GM12878 (cell line): Measurements from ENCODE around the gene XRCC4. TPM values are rescaled to one million over a fixed set of nuclear protein-coding genes. Genes with fewer than 3 reads are reported as not detected.

ENCODE experiments used
- ATAC-seq: fragments of 200-7000 bp; cut with Tn5 transposase; 3 replicates; pipeline ENCODE4 v1.9.1; 2020; ENCODE audit warnings: mild to moderate bottlenecking, moderate library complexity
- BruUV-seq: library from RNA; stranded (reverse); fragments of 400-500 nt; replicated peaks from 2 replicates; lab custom pipeline; 2021; lab: Mats Ljungman, UMichigan
- CTCF ChIA-PET: fragments of 300-600 bp; sonication (Branson Sonifier 250); formaldehyde crosslinking; extraction: SDS; loops from one replicate; lab custom pipeline; 2021; ENCODE audit warnings: inconsistent platforms; lab: Yijun Ruan, JAX
- POLR2A ChIA-PET: fragments of 350-600 bp; formaldehyde crosslinking; extraction: SDS; loops from one replicate; lab custom pipeline; 2021; ENCODE audit warnings: inconsistent platforms; lab: Charles Lee
- RAD21 ChIA-PET: fragments of 300-600 bp; sonication (Branson Sonifier 250); formaldehyde crosslinking; loops from one replicate; lab custom pipeline; 2023; ENCODE audit warnings: antibody characterized with exemption; ENCODE audit not compliant: unreplicated experiment; lab: Charles Lee
- SMC1A ChIA-PET: fragments of 300-600 bp; sonication (Branson Sonifier 250); formaldehyde crosslinking; loops from one replicate; lab custom pipeline; 2023; ENCODE audit not compliant: unreplicated experiment, uncharacterized antibody; lab: Charles Lee
- DNase-seq: peaks from one replicate; pipeline ENCODE4 v3.0.0-alpha.2; 2011; ENCODE audit warnings: low read depth, low spot score
- FAIRE-seq: peaks from 3 replicates; lab custom pipeline; 2011; peaks lifted over from hg19 to GRCh38; lab: Jason Lieb, UNC
- H2AFZ ChIP-seq: 2 replicates; pipeline ENCODE4 v1.6.0; 2011; ENCODE audit warnings: low read depth, low read length, control low read depth; ENCODE audit not compliant: control insufficient read depth
- H3K27ac ChIP-seq: 2 replicates; pipeline ENCODE4 v1.5.1; 2011; ENCODE audit warnings: control low read depth; ENCODE audit not compliant: control insufficient read depth, insufficient read depth
- H3K27me3 ChIP-seq, 2 experiments: replicated peaks in 1 of 2; 2 replicates each; pipeline versions ENCODE4 v1.6.0 to v1.6.1; 2011; ENCODE audit warnings: low read length in 1 of 2; ENCODE audit not compliant: control insufficient read depth in 2 of 2, insufficient read depth in 2 of 2
- H3K36me3 ChIP-seq, 2 experiments: 2 replicates each; pipeline ENCODE4 v1.5.1; 2011; ENCODE audit warnings: low read length in 1 of 2; ENCODE audit not compliant: control insufficient read depth in 2 of 2, insufficient read depth in 2 of 2
- H3K4me1 ChIP-seq: 2 replicates; pipeline ENCODE4 v1.6.1; 2011; ENCODE audit warnings: mild to moderate bottlenecking, low read length, moderate library complexity, mixed read lengths; ENCODE audit not compliant: control insufficient read depth, insufficient read depth
- H3K4me2 ChIP-seq: 2 replicates; pipeline ENCODE4 v1.6.0; 2011; ENCODE audit warnings: control low read depth; ENCODE audit not compliant: control insufficient read depth, insufficient read depth
- H3K4me3 ChIP-seq: fragments of 200-600 bp; sonication (generic); 2 replicates; pipeline ENCODE4 v1.5.1; 2016
- H3K79me2 ChIP-seq: 2 replicates; pipeline ENCODE4 v1.6.0; 2011; ENCODE audit warnings: low read length; ENCODE audit not compliant: control insufficient read depth, insufficient read depth
- H3K9ac ChIP-seq: 2 replicates; pipeline ENCODE4 v1.8.0; 2011; ENCODE audit warnings: low read length, control low read depth, mixed read lengths; ENCODE audit not compliant: control insufficient read depth, insufficient read depth
- H3K9me3 ChIP-seq: replicated peaks from 3 replicates; pipeline ENCODE4 v1.5.1; 2011; ENCODE audit warnings: mild to moderate bottlenecking, low read length; ENCODE audit not compliant: control insufficient read depth, insufficient read depth
- H4K20me1 ChIP-seq: 2 replicates; pipeline ENCODE4 v1.6.0; 2011; ENCODE audit not compliant: control insufficient read depth, insufficient read depth
- BACH1 ChIP-seq: fragments of 450-650 bp; IDR thresholded peaks from 2 replicates; pipeline ENCODE4 v1.6.1; 2017; ENCODE audit warnings: mild to moderate bottlenecking, borderline replicate concordance
- BCLAF1 ChIP-seq: fragments of 450-650 bp; IDR thresholded peaks from 2 replicates; pipeline ENCODE4 v1.6.1; 2017; ENCODE audit warnings: antibody characterized with exemption, mild to moderate bottlenecking, moderate library complexity
- CEBPZ ChIP-seq: fragments of 150-350 bp; IDR thresholded peaks from 2 replicates; pipeline ENCODE4 v1.6.1; 2016; ENCODE audit warnings: low read depth, low read length
- CREB1 ChIP-seq: IDR thresholded peaks from 2 replicates; pipeline ENCODE4 v1.6.1; 2012; ENCODE audit warnings: low read depth, mild to moderate bottlenecking, inconsistent platforms
- EGR1 ChIP-seq, 2 experiments: IDR thresholded peaks; 1 replicate in 1 of 2; 2 replicates in 1 of 2; pipeline ENCODE4 v1.6.1; 2011 to 2012; ENCODE audit warnings: low read depth in 2 of 2, low read length in 2 of 2, borderline replicate concordance in 1 of 2, mild to moderate bottlenecking in 1 of 2, moderate library complexity in 1 of 2
- ESRRA ChIP-seq: IDR thresholded peaks from 2 replicates; pipeline ENCODE4 v1.6.1; 2012; ENCODE audit warnings: mild to moderate bottlenecking, low read length, improper control_type of control experiment
- ETV6 ChIP-seq, 2 experiments: fragments of 450-650 bp in 1 of 2; IDR thresholded peaks in 1 of 2; conservative IDR thresholded peaks in 1 of 2; 2 replicates each; pipeline ENCODE4 v1.6.1; 2014; ENCODE audit warnings: antibody characterized with exemption in 1 of 2, borderline replicate concordance in 1 of 2, low read depth in 1 of 2, mild to moderate bottlenecking in 1 of 2, moderate library complexity in 1 of 2
- FOS ChIP-seq: IDR thresholded peaks from 3 replicates; pipeline ENCODE4 v1.6.1; 2011; ENCODE audit warnings: borderline replicate concordance; ENCODE audit not compliant: insufficient read length; ENCODE audit errors: extremely low read depth
- JUNB ChIP-seq: IDR thresholded peaks from 2 replicates; pipeline ENCODE4 v1.6.1; 2016; ENCODE audit warnings: antibody characterized with exemption, mild to moderate bottlenecking
- NR2F1 ChIP-seq: fragments of 450-650 bp; conservative IDR thresholded peaks from 2 replicates; pipeline ENCODE4 v1.6.1; 2017; ENCODE audit warnings: mild to moderate bottlenecking
- POLR2A ChIP-seq: IDR thresholded peaks from 2 replicates; pipeline ENCODE4 v1.6.1; 2011; ENCODE audit warnings: low read depth, mild to moderate bottlenecking, low read length
- RB1 ChIP-seq: fragments of 450-650 bp; formaldehyde crosslinking; IDR thresholded peaks from 2 replicates; pipeline ENCODE4 v1.6.1; 2017; ENCODE audit warnings: mild to moderate bottlenecking, borderline replicate concordance
- RCOR1 ChIP-seq: conservative IDR thresholded peaks from 2 replicates; pipeline ENCODE4 v1.6.1; 2012; ENCODE audit warnings: low read depth, low read length, improper control_type of control experiment
- RELA ChIP-seq: fragments of 450-650 bp; IDR thresholded peaks from 2 replicates; pipeline ENCODE4 v1.8.0; 2014; ENCODE audit warnings: borderline replicate concordance; ENCODE audit not compliant: partially characterized antibody
- SMAD1 ChIP-seq: fragments of 450-650 bp; IDR thresholded peaks from 2 replicates; pipeline ENCODE4 v1.6.1; 2018; ENCODE audit warnings: mild to moderate bottlenecking, low read depth; ENCODE audit not compliant: partially characterized antibody
- TAF1 ChIP-seq: IDR thresholded peaks from 2 replicates; pipeline ENCODE4 v1.6.1; 2011; ENCODE audit warnings: mild to moderate bottlenecking, low read depth, low read length, borderline replicate concordance
- TCF3 ChIP-seq: IDR thresholded peaks from 2 replicates; pipeline ENCODE4 v1.6.1; 2012; ENCODE audit warnings: low read depth, mild to moderate bottlenecking, low read length, borderline replicate concordance; ENCODE audit not compliant: insufficient read depth
- WRNIP1 ChIP-seq: IDR thresholded peaks from 2 replicates; pipeline ENCODE4 v1.6.1; 2011; ENCODE audit warnings: low read depth, low read length, improper control_type of control experiment, borderline replicate concordance
- ZBED1 ChIP-seq: IDR thresholded peaks from 2 replicates; pipeline ENCODE4 v1.6.1; 2016; ENCODE audit warnings: borderline replicate concordance
- WGBS: methylation state at CpG from one replicate; pipeline ENCODE4 v1.1.6; 2016; ENCODE audit warnings: low lambda C conversion rate; ENCODE audit not compliant: insufficient replicate concordance, insufficient coverage; ENCODE audit errors: missing lambda C conversion rate; 5-methylcytosine and 5-hydroxymethylcytosine counted together
- in situ Hi-C: fragments of 300-500 bp; cut with MboI; formaldehyde crosslinking; loops from 9 replicates; pipeline ENCODE4 v1.14.3; 2018; ENCODE audit warnings: mixed read lengths
- intact Hi-C: fragments of 100-400 bp; cut with micrococcal nuclease; formaldehyde crosslinking; loops from one replicate; pipeline ENCODE4 v1.14.2; 2022; ENCODE audit not compliant: unreplicated experiment
- polyA plus RNA-seq, 11 experiments: library from polyadenylated mRNA; depleted of rRNA in 4 of 11; unstranded in 6 of 11; stranded (reverse) in 5 of 11; fragments of >200 nt; fragmentation: Nextera tagmentation in 4 of 11; fragmentation: Illumina TruSeq in 1 of 11; extraction: Ambion mirVana in 4 of 11; extraction: Trizol in 1 of 11; gene quantifications; 1 replicate in 1 of 11; 2 replicates in 10 of 11; pipeline versions ENCODE4 v1.2.1 to v1.2.3, GENCODE V29; 2011 to 2016; ENCODE audit warnings: inconsistent platforms in 2 of 11, missing spikeins in 2 of 11, low read depth in 1 of 11
- total RNA-seq, 4 experiments: library from RNA; depleted of rRNA in 3 of 4; stranded (reverse); fragments of >200 nt in 3 of 4; fragmentation: Illumina TruSeq in 1 of 4; extraction: Trizol in 1 of 4; gene quantifications; 2 replicates each; pipeline versions ENCODE4 v1.2.1 to v1.2.3, GENCODE V29; 2013 to 2021

Gene XRCC4
- total and polyA plus RNA-seq, 10 of the 15 experiments (the other 5 are each of a cell fraction or from before 2014, with no cell fraction given), result 12.1 to 53.6 (median 25.8) TPM

- Histone ChIP-seq H4K20me1 (no peaks in the 10 kb centered on the region), H3K9ac (no peak overlapping the region), H3K36me3 (no peaks in the 10 kb centered on the region), H3K79me2 (no peaks in the 10 kb centered on the region), H3K27me3 (no peaks in the 10 kb centered on the region), H3K4me1 (0 out of 2 replicates have a peak, but pooled peaks cover 4% of the 10 kb centered on the region), H3K4me2 (peak overlapping the region; percentile 47), H2AFZ (peak overlapping the region; percentile 51), H3K4me3 (no peak overlapping the region), H3K27ac (no peak overlapping the region), H3K9me3 (no peaks in the 10 kb centered on the region; the same call in 2 of the 3 replicates)
- in situ Hi-C loops, result no loop called here
- CTCF ChIA-PET, result interaction anchor here (0.9 to 1.3 kb wide), 2 partner anchors 20 to 71 kb away, joined by 3 read pairs; no protein-coding TSS in a partner anchor
- intact Hi-C loops, result no loop called here
- RAD21 ChIA-PET, result interaction anchor here (0.8 kb wide), 2 partner anchors 72 to 306 kb away, joined by 3 read pairs; no protein-coding TSS in a partner anchor
- ATAC-seq, result peak; percentile 61
- POLR2A ChIA-PET, result no interaction called here
- no TSS peak for BruUV-seq
- SMC1A ChIA-PET, result interaction anchor here (0.6 to 2.0 kb wide), 6 partner anchors 9 to 115 kb away, joined by 3 to 6 read pairs (median 4); no protein-coding TSS in a partner anchor
- FAIRE-seq, result no peak
- WGBS, result 29% methylated on average over 9 of the region's 9 CpGs
- no peak for DNase-seq
- no peak for TF ChIP-seq BACH1
- TF ChIP-seq TCF3, result no peak
- TF ChIP-seq BCLAF1, result no peak
- TF ChIP-seq ETV6 (conservative IDR thresholded peaks at IDR 0.05 in 1 of 2, IDR thresholded peaks at IDR 0.05 in 1 of 2; ENCODE audit: borderline replicate concordance in 1 of 2, low read depth in 1 of 2), result no peak
- TF ChIP-seq POLR2A, result no peak
- TF ChIP-seq SMAD1, result no peak
- TF ChIP-seq RELA, result no peak
- TF ChIP-seq RB1, result no peak
- TF ChIP-seq RCOR1, result no peak
- TF ChIP-seq EGR1 (IDR thresholded peaks at IDR 0.05; ENCODE audit: borderline replicate concordance in 1 of 2, low read depth in 2 of 2, low read length in 2 of 2), result no peak
- no peak for TF ChIP-seq ESRRA
- TF ChIP-seq TAF1, result no peak; the same call in 1 of the 2 replicates
- peak; percentile 86 for TF ChIP-seq JUNB
- no peak for TF ChIP-seq WRNIP1
- TF ChIP-seq NR2F1, result no peak
- no peak for TF ChIP-seq ZBED1
- TF ChIP-seq FOS, result no peak
- no peak for TF ChIP-seq CREB1
- TF ChIP-seq CEBPZ, result no peak
Measured at GRCh38 chr5:83357621-83358231, 280.4 kb downstream of the XRCC4 start.
